GM19193 (cell line): ENCODE results near the gene PARP16.

Experiments used
- POLR2A ChIP-seq: IDR thresholded peaks from 4 replicates; pipeline ENCODE4 v1.6.1; 2011; ENCODE audit not compliant: insufficient read depth, insufficient read length; ENCODE audit errors: extremely low read depth

The PARP16 gene, protein sequence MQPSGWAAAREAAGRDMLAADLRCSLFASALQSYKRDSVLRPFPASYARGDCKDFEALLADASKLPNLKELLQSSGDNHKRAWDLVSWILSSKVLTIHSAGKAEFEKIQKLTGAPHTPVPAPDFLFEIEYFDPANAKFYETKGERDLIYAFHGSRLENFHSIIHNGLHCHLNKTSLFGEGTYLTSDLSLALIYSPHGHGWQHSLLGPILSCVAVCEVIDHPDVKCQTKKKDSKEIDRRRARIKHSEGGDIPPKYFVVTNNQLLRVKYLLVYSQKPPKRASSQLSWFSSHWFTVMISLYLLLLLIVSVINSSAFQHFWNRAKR

DNA sequence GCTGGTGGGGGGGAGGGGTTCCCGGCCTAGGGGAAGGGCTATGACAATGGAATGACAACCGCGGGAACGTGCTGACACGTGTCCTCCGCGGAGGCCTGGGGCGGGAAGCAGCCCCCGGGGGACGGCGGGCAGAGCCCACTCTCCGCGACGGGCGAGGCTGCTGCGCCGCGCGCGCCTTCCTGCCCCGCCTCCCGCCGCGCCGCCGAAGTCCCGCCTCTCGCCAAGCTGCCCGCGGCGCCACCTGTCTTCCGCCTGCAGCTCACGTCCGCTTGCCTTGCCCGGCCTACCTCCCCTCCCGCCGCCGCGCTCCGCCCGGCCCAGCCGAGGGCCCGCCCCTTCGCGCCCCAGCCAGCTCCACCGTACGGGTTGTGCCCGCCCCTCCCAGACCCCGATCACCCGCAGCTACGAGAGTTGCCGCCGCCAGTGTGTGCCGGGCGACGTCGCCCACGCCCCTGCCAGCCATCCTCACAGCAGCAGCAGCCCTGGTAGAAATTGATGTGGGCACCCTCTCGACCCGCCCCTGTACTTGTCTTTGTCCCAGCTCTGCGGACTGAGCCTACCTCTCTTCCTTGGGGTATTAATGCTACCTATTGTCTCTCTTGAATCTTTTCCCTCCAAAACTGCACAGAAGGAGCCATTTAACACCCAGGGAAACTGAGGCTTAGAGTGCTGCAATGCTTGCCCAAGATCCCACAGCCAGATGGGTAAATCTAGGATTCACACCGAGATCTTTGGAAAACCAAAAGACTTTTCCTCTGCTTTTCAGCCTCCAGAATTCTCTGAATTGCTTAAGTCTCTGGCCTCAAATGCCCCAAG, at the start of gene PARP16:
Gene PARP16, minus strand, starts transcription at position 180 of the 816 bp plus-strand sequence. CDS start 457 bp downstream, outside the sequence.
- peak; percentile 66 for TF ChIP-seq POLR2A

- TF ChIP-seq POLR2A = no peak
Observed at GRCh38 chr15:65335278-65336055, 48.8 kb upstream of the PARP16 start.

DNA sequence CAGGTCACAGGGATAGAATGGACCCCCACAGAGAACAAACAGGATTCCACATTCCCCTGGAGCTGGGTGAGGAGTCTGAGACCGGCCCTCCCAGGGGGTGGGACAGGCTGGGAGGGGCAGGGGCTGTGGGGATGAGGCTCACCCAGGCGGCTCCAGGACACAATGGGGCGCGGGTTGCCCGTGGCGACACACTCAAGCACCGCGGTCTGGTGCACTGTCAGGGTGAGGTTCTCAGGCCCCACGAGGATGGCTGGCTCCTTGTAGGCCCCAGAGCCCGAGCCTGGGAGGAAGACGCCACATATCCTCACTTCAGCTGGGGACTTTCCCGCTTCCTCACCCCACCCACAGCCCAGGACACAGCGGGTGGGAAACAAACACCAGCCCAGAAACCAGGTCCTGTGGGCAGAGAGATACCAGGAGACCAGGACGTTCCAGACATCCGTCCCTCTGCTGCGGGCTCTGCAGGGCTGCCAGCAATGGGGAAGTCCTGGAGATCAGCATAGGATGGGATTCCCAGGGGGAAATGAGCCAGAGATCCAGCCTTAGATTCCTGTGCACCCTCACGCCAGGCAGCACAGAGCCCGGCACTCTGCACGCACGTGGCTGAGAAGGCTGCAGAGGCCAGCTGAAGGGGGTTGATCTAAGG, 48.0 kb upstream of the PARP16 start:
- TF ChIP-seq POLR2A = no peak

DNA sequence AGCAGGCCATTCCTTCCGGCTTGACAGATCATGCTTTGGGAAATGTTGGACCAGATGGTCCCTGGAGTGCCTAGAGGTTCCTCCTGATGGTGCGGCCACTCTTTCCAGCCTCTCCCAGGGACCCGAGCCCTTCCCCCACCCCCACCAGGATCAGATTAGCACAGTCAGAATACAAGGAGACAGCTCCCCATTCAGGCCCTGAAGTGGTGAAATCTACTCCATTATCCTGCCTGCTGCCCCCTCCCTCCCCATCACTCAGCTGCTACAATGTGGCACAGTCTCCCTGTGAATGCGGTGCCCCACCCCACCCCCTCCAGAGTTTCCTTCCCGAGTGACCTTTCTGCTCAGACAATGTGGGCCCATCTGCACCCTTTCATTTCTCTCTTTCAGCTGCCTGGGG, 47.2 kb upstream of the PARP16 start:
- TF ChIP-seq POLR2A = no peak

DNA sequence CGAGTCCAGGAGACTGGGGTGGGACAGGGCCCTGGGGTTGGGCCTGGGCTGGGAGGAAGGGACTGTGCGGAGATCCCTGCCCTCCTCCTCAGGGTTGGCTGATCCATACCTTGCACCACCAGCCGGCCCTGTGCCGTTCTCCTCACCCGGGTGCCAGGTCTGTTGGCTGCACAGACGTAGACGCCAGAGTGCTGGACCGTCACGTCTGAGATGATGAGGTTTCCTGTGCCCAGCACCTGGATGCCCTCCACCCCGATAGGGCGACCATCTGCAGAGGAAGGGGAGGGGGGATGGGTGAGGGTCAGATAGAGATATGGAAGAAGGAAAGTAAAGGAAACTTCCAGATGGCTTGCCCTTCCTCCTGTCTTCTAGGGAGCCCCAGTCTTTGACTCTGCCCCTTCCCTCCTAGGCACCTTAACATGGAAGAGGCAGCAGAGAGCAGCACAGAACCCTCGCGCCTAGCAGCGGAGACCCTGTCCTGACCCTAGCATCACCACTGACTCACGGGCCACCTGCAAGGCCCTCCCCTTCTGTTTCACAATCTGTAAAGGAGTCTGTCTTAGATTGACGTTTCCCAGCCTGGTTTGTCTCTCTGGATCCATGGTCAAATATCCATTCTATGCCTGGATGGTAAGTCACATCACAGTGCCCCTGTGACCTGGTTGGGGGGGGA, 46.6 kb upstream of the PARP16 start:
- TF ChIP-seq POLR2A = no peak

DNA sequence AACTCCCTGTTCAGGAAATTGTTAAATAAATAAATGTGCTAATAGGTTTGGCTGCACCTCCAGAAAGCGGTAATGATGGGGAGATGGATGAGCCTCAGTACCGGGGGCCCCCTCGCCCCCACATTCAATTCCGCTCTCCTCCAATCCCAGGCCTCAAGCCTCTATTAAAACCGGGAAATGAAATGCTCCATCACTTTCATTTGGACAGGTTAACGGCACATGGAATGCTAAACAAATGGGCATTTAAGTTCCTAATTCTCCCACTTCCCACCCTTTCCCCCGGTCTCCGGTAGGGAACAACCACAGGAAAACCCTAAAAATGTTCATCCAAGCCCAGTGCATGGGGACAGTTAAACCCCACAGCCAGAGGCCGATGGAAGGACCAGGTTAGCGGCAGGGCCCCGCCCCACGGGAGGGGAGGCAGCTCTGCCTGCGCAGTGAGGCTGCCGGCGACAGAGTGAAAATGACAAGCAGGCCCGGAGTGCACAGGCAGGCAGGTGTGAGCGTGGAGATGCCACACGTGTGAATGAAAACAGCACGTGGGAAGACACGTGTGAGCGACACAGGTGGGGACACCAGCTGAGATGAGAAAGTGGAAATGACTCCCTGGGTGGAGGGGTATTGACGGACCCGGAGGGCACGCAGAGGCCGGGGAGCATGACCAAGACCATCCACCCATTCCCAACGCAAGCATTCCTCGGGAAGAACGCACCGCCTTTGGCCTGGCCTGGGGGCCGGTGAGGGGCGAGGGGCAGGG, 45.9 kb upstream of the PARP16 start:
- TF ChIP-seq POLR2A = no peak

DNA sequence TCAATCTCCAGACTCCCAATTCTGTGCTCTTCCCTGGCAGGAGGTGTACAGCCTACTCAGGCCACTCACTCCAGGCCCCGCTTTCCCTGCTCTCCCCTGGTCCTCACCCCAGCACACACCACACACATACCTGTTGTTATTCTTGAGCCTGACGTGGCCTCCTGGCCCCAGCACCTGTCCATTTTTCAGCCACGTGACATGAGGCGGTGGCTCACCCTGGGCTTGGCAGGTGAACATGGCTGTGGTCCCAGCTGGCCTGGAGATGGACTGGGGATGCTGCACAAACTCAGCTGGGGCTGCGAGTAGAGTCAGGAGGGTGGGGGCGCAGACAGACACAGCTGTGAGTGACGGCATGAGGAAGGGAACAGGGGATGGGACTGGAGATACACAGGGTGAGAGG, 45.1 kb upstream of the PARP16 start:
- no peak for TF ChIP-seq POLR2A

GRCh38 chr15:65330934-65331645, 44.4 kb upstream of the PARP16 start:
- no peak for TF ChIP-seq POLR2A

- TF ChIP-seq POLR2A = no peak
Observed at GRCh38 chr15:65329984-65330735, 43.5 kb upstream of the PARP16 start.

- no peak for TF ChIP-seq POLR2A
Observed at GRCh38 chr15:65329288-65329983, 42.8 kb upstream of the PARP16 start.

DNA sequence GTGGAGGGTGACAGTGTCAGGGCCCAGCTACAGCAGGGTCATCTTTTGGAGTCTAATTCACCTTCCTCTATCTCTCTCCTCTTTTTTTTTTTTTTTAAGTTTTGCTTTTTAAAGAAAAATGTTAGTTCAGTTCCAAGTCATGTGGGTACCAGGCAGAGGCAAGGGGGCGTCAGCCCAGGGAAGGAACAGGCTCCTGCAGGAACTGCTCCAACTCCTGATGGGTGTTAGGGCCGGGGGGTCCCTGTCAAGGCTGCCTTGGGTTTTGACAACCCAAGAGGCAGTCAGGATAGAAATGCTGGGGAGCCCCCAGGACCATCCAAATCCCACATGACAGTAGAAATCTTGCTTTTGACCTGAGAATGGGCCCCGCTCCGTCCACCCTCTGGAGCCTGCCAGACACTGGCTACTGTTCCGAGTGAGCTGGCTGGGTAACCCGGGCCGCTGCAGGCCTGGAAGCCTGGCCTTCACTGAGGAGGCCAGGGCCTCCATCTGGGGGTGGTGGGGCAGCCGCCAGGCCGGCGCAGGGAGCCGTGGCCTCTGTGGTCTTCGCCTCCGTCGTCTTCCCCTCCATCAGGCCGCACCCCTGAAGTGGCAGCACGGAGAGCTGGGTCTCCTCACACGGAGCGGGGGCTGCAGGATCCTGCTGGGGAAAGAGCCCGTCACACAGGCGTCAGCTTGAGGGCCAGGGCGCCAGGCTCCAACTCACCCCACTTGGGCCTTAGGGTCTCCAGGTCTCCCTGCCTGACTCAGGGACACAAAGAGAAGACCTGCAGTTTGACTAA, 42.0 kb upstream of the PARP16 start:
- no peak for TF ChIP-seq POLR2A
